GM19099 (cell line): ENCODE data around the gene YIPF3.

ENCODE experiments used
- POLR2A ChIP-seq: IDR thresholded peaks from 3 replicates; pipeline ENCODE4 v1.6.1; 2011; ENCODE audit warnings: low read depth; ENCODE audit not compliant: insufficient read length; ENCODE audit errors: extremely low read depth

Gene YIPF3

DNA sequence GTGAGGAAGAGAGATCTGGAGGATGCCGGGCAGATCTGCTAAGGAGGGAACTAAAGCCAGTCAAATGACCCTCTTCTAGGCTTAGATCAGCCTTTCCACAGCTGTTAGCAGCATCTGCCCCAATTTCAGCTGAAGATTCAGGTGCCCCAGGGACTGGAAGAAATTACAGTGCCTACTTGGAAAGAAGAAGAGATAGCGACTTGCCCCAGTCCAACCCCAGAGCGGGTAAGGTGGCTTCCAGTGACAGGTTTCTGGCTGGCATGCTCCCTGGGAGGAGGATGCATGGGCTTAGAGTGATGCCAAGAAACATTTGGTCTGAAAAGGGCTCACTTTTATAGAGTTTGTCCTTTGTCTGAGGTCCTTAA lies 38.7 kb downstream of the YIPF3 start:
- no peak for TF ChIP-seq POLR2A

- peak; percentile 92 for TF ChIP-seq POLR2A
Measured at GRCh38 chr6:43477235-43478007, 39.3 kb downstream of the YIPF3 start, which contains the start of gene TJAP1. Gene TJAP1, plus strand, starts transcription at chr6:43477570. Its CDS starts 21,432 bp downstream, at chr6:43499002.

DNA sequence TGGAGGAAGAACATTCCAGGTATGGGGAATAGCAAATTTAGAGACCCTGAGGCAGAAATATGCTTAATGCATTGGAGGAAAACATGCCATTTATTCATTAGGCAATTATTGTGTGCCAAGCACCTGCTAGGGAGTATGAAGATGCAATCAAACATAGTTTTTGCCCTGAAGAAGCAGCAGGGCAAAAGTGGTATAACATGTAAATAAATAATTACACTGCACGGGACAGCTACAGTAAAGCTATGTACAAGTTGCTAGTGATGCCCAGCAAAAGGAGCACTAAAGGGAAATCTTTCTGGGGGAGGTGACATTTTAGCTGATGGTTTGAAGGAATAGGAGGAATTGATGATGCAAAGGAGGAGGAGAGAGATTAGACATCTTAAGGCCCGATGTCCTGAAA lies 40.0 kb downstream of the YIPF3 start:
- TF ChIP-seq POLR2A: no peak

DNA sequence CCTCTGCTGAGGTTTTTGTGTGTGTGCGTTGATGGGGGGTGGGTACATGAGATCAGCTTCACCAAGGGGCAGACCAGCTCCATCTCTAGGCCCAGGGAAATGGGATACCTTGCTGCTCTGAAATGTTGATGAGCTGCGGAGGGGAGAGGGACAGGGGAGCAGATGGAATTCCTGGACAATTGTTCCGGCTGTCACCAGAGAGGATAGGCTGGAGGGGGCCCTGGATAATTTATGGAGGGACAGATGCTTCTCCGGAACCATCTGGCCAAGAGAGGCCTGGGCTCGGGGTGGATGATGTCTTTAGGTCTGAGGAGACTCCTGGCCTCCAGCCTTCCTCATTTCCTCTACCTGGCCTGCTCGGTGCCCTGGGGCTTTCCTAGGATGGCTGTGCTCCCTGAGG lies 41.2 kb downstream of the YIPF3 start:
- TF ChIP-seq POLR2A: no peak

DNA sequence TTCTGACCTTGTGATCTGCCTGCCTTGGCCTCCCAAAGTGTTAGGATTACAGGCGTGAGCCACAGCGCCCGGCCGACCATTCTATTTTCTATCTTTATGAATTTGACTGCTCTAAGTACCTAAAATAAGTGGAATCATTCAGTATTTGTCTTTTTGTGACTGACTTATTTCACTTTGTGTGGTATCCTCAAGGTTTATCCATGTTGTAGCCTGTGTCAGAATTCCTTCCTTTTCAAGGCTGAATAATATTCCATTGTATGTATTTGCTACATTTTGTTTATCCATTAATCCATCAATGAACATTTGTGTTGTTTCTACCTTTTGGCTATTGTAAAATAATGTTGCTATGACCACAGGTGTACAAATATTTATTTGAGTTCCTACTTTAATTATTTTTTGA lies 44.2 kb downstream of the YIPF3 start:
- TF ChIP-seq POLR2A: no peak

DNA sequence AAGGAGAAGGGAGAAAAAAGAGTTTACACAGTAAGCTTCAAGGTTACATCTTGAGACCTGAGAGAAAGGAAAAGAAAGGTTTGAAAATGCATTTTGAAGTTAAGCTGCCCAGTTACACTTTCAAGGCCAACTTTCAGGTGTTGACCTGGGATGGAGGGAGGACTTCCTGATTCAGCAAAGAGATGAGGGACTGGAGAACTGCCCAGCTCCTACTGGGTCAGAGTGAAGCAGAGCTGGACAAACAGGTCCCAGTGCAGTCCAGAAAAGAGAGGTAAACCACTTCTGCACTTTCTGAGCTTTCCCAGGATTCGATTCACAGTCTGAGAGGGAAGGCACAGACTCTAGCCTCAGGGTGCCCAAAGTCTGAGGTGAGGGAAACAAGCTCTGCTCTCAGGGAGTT lies 45.3 kb downstream of the YIPF3 start:
- no peak for TF ChIP-seq POLR2A

DNA sequence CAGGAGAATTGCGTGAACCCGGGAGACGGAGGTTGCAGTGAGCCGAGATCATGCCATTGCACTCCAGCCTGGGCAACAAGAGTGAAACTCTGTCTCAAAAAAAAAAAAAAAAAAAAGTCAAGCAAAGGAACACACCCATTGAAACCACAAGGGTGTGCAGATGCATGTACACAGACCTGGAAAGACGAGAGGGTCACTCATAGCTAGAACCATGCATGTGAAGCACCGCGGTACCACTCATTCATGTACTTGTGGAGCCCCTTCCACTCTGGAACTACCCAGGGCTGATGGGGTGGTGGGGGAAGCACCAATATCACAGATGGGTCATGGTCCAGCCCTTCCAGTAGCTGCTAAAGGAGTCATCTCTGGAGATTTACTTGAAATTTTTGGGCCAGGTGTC lies 46.8 kb downstream of the YIPF3 start:
- TF ChIP-seq POLR2A: no peak

- TF ChIP-seq POLR2A: no peak
Measured at GRCh38 chr6:43468748-43469681, 47.7 kb downstream of the YIPF3 start.

DNA sequence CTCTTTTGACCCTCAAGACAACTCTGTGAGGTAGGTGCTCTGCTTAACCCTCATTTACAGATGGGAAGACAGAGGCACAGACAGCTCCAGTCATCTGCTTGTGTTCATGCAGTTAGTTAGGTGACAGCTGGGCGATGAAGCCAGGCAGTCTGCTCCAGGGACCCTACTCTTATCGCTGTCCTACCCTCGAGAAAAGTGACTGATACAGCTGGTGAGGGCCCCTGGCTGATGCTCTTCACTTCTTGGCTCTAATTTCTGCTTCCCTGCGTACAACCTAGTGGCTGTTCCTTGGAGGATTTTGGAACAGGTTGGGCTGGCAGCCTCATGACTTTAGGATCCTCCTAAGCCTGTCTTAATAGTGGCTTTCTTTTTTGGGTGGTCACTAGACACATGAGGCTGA lies 48.5 kb downstream of the YIPF3 start:
- TF ChIP-seq POLR2A: no peak

GRCh38 chr6:43467752-43468151 lies 49.0 kb downstream of the YIPF3 start:
- TF ChIP-seq POLR2A: no peak

DNA sequence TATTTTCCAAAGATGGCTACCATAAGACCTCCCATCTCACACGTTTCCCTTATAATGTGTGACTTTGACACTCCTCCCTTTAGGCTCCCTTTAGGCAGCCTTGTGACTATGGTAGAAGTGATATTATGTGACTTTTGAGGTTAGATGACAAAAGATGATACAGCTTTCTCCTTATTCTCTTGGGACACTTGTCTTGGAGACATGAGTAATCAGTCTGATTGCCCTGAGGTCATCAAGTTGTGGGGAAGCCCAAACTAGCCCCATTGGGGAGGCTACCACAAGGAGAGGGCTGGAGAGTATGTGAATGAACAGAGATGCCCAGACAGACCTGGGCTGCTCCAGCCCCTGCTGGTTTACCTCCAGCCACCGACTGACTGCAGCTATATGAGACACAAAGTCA lies 50.8 kb downstream of the YIPF3 start:
- TF ChIP-seq POLR2A: no peak

GRCh38 chr6:43464337-43464736 lies 52.4 kb downstream of the YIPF3 start:
- no peak for TF ChIP-seq POLR2A

GRCh38 chr6:43461936-43462335 lies 54.8 kb downstream of the YIPF3 start:
- TF ChIP-seq POLR2A: no peak
